Activated CD8-positive, alpha-beta T cell treated with anti-CD3 and anti-CD28 coated beads for 36 hours (primary cell): Measurements from ENCODE around the gene ITGB5. TPM values are rescaled to one million over a fixed set of nuclear protein-coding genes. Genes with fewer than 3 reads are reported as not detected.

Experiments
- ATAC-seq: fragments of 200-7000 bp; cut with Tn5 transposase; one replicate; pipeline ENCODE4 v1.10.0; 2021; ENCODE audit warnings: mild to moderate bottlenecking, moderate library complexity
- CTCF ChIA-PET: fragments of 350-600 bp; sonication (Branson Sonifier 250); formaldehyde crosslinking; loops from one replicate; lab custom pipeline; 2021; ENCODE audit warnings: antibody characterized with exemption; lab: Charles Lee
- POLR2A ChIA-PET: fragments of 350-600 bp; sonication (Branson Sonifier 250); formaldehyde crosslinking; loops from one replicate; lab custom pipeline; 2021; ENCODE audit warnings: antibody characterized with exemption; lab: Charles Lee
- DNase-seq: peaks from one replicate; pipeline ENCODE4 v3.0.0-alpha.2; 2020
- H3K27ac Mint-ChIP-seq: one replicate; pipeline ENCODE4 v1.8.0; 2021; ENCODE audit warnings: mild to moderate bottlenecking, mixed read lengths
- H3K27me3 Mint-ChIP-seq: one replicate; pipeline ENCODE4 v1.8.0; 2021; ENCODE audit warnings: mixed read lengths
- H3K36me3 Mint-ChIP-seq: one replicate; pipeline ENCODE4 v1.8.0; 2021; ENCODE audit warnings: low read depth, mixed read lengths
- H3K4me1 Mint-ChIP-seq: one replicate; pipeline ENCODE4 v1.8.0; 2021; ENCODE audit warnings: low read depth, mixed read lengths
- H3K4me3 Mint-ChIP-seq: one replicate; pipeline ENCODE4 v1.8.0; 2021; ENCODE audit warnings: mild to moderate bottlenecking, moderate library complexity, mixed read lengths
- H3K9me3 Mint-ChIP-seq: one replicate; pipeline ENCODE4 v1.8.0; 2021; ENCODE audit warnings: mixed read lengths
- intact Hi-C: fragments of 100-400 bp; cut with micrococcal nuclease; formaldehyde crosslinking; loops from one replicate; pipeline ENCODE4 v1.10.0; 2022
- total RNA-seq, 2 experiments: library from RNA; stranded (reverse); gene quantifications; one replicate each; pipeline ENCODE4 v1.2.3, GENCODE V29; 2021
- TF ChIP-seq, protein P1 (sequence below): fragments of 200-600 bp; IDR thresholded peaks from one replicate; pipeline ENCODE4 v1.8.0; 2022; ENCODE audit warnings: antibody characterized with exemption, mild to moderate bottlenecking

The ITGB5 gene
- total RNA-seq, 2 experiments from 2014 or later: 0.41 to 1.1 TPM

GRCh38 chr3:124847051-124847450 lies 40.1 kb downstream of the ITGB5 start:
- no peaks in the 10 kb centered on the region for H3K4me1 Mint-ChIP-seq
- no peak overlapping the region for H3K27ac Mint-ChIP-seq
- H3K4me3 Mint-ChIP-seq: no peak overlapping the region
- CTCF ChIA-PET: interaction anchor here (1.5 kb wide), 1 partner anchor 54 kb away, joined by 6 read pairs; no protein-coding TSS in a partner anchor
- no peaks in the 10 kb centered on the region for H3K36me3 Mint-ChIP-seq
- POLR2A ChIA-PET: no interaction called here
- DNase-seq (no peak), ATAC-seq (no peak)
- intact Hi-C loops: no loop called here
- no peaks in the 10 kb centered on the region for H3K9me3 Mint-ChIP-seq
- TF ChIP-seq, protein P1, sequence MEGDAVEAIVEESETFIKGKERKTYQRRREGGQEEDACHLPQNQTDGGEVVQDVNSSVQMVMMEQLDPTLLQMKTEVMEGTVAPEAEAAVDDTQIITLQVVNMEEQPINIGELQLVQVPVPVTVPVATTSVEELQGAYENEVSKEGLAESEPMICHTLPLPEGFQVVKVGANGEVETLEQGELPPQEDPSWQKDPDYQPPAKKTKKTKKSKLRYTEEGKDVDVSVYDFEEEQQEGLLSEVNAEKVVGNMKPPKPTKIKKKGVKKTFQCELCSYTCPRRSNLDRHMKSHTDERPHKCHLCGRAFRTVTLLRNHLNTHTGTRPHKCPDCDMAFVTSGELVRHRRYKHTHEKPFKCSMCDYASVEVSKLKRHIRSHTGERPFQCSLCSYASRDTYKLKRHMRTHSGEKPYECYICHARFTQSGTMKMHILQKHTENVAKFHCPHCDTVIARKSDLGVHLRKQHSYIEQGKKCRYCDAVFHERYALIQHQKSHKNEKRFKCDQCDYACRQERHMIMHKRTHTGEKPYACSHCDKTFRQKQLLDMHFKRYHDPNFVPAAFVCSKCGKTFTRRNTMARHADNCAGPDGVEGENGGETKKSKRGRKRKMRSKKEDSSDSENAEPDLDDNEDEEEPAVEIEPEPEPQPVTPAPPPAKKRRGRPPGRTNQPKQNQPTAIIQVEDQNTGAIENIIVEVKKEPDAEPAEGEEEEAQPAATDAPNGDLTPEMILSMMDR: no peak
- H3K27me3 Mint-ChIP-seq: no peaks in the 10 kb centered on the region

DNA sequence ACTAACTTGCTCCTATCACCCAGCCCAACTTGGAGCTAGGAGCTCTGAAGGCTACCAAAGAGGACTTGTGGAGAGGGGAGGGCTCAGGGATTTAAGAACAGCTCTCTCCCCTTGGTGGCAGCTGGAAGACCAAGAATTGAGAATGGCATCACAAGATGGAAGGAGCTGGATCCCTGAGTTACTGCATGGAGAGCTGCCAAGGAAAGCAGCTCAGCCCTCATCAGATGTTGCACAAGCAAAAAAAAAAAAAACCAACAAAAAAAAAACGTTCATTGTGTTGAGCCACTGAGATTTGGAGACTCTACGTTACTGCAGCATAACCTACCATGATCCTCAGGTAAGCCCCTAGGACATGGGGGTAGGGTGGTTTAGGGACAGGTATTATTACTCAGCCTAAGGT lies 41.0 kb downstream of the ITGB5 start:
- no peaks in the 10 kb centered on the region for H3K27me3 Mint-ChIP-seq
- no peak overlapping the region for H3K4me3 Mint-ChIP-seq
- DNase-seq (no peak), ATAC-seq (no peak)
- no peaks in the 10 kb centered on the region for H3K4me1 Mint-ChIP-seq
- intact Hi-C loops: no loop called here
- TF ChIP-seq, protein P1: no peak
- no peaks in the 10 kb centered on the region for H3K36me3 Mint-ChIP-seq
- no peak overlapping the region for H3K27ac Mint-ChIP-seq
- no peaks in the 10 kb centered on the region for H3K9me3 Mint-ChIP-seq
- ChIA-PET POLR2A (no interaction called here), CTCF (interaction anchor here (1.2 to 1.5 kb wide), 2 partner anchors 55 to 288 kb away, joined by 3 to 6 read pairs; no protein-coding TSS in a partner anchor)

GRCh38 chr3:124845406-124845805 lies 41.8 kb downstream of the ITGB5 start:
- DNase-seq (no peak), ATAC-seq (no peak)
- Mint-ChIP-seq H3K27ac (no peak overlapping the region), H3K9me3 (no peaks in the 10 kb centered on the region), H3K4me1 (no peaks in the 10 kb centered on the region), H3K36me3 (no peaks in the 10 kb centered on the region), H3K27me3 (no peaks in the 10 kb centered on the region), H3K4me3 (no peak overlapping the region)
- intact Hi-C loops: no loop called here
- POLR2A ChIA-PET: interaction anchor here (0.6 kb wide), 1 partner anchor 204 kb away, joined by 3 read pairs; no protein-coding TSS in a partner anchor
- TF ChIP-seq, protein P1: no peak
- CTCF ChIA-PET: interaction anchor here (0.8 to 1.5 kb wide), 3 partner anchors 56 to 289 kb away, joined by 3 to 6 read pairs (median 3); no protein-coding TSS in a partner anchor

DNA sequence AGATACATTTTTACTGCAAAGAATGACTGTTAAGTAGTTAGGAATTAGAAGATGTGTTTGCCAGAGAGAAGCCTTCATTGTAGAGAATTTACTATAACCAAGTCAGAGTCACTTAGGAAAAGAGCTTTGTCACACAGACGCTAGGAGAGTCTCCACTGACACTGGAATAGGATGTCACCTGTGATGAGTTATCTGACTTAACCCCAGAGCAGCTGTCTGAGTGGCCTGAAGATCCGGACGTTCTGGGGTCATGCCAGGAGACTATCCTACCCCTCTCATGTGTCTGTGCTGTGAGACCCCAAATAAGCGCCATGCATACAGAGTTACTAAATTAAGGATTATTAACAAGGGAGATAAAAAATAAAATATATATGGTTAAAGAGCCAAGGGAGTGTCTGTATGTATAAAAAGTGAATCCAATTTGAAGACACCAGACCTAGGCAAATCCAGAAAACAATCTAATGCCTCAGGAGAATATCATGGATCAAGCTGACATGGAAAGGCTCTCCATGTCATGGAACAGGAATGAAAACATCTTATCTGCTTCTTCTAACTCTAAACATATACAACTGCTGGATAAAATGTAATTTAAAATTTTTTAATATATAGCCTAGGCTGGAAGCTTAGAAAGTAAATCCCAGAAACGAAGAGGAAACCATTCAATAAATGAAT lies 43.5 kb downstream of the ITGB5 start:
- no peak overlapping the region for H3K27ac Mint-ChIP-seq
- no peak for ATAC-seq
- intact Hi-C loops: no loop called here
- H3K36me3 Mint-ChIP-seq: no peaks in the 10 kb centered on the region
- no peaks in the 10 kb centered on the region for H3K4me1 Mint-ChIP-seq
- CTCF ChIA-PET: interaction anchor here (1.1 to 1.2 kb wide), 2 partner anchors 58 to 82 kb away, joined by 3 to 7 read pairs; no protein-coding TSS in a partner anchor
- H3K27me3 Mint-ChIP-seq: no peaks in the 10 kb centered on the region
- POLR2A ChIA-PET: interaction anchor here (1.5 kb wide), 1 partner anchor 29 kb away, joined by 3 read pairs; no protein-coding TSS in a partner anchor
- TF ChIP-seq, protein P1: no peak
- H3K4me3 Mint-ChIP-seq: no peak overlapping the region
- H3K9me3 Mint-ChIP-seq: no peaks in the 10 kb centered on the region
- no peak for DNase-seq

- Mint-ChIP-seq H3K27me3 (no peaks in the 10 kb centered on the region), H3K9me3 (no peaks in the 10 kb centered on the region), H3K36me3 (no peaks in the 10 kb centered on the region), H3K4me3 (no peak overlapping the region), H3K27ac (no peak overlapping the region), H3K4me1 (no peaks in the 10 kb centered on the region)
- POLR2A ChIA-PET: interaction anchor here (1.5 kb wide), 1 partner anchor 28 kb away, joined by 3 read pairs; no protein-coding TSS in a partner anchor
- CTCF ChIA-PET: interaction anchor here (1.0 to 1.2 kb wide), 3 partner anchors 15 to 82 kb away, joined by 3 to 7 read pairs (median 3); no protein-coding TSS in a partner anchor
- DNase-seq: no peak
- no peak for ATAC-seq
- TF ChIP-seq, protein P1: no peak
- intact Hi-C loops: no loop called here
Measured at GRCh38 chr3:124843047-124843446, 44.1 kb downstream of the ITGB5 start.
